A673 (cell line): ENCODE measurements around the gene ASTN2. TPM values are rescaled to one million over a fixed set of nuclear protein-coding genes. Genes with fewer than 3 reads are reported as not detected.

Experiments
- BruUV-seq: library from RNA; stranded (reverse); fragments of 400-500 nt; replicated peaks from 2 replicates; lab custom pipeline; 2021; lab: Mats Ljungman, UMichigan
- CTCF ChIA-PET: fragments of 300-600 bp; sonication (Branson Sonifier 250); formaldehyde crosslinking; loops from one replicate; lab custom pipeline; 2022; ENCODE audit warnings: antibody characterized with exemption; lab: Charles Lee
- POLR2A ChIA-PET: fragments of 300-600 bp; sonication (Branson Sonifier 250); formaldehyde crosslinking; loops from one replicate; lab custom pipeline; 2022; ENCODE audit warnings: antibody characterized with exemption; ENCODE audit not compliant: low non-redundant PET; lab: Charles Lee
- DNase-seq: peaks from one replicate; pipeline ENCODE4 v3.0.0-alpha.2; 2015; ENCODE audit warnings: low spot score
- H3K27ac ChIP-seq: fragments of 200-600 bp; sonication (generic); 2 replicates; pipeline ENCODE4 v1.5.1; 2016; ENCODE audit warnings: mixed run types, low read depth, mild to moderate bottlenecking, mixed read lengths, antibody characterized with exemption, low read length; ENCODE audit not compliant: poor library complexity, severe bottlenecking
- H3K27me3 ChIP-seq: fragments of 200-600 bp; sonication (generic); replicated peaks from 2 replicates; pipeline ENCODE4 v1.6.1; 2017; ENCODE audit warnings: mixed run types, low read depth, mild to moderate bottlenecking, mixed read lengths, antibody characterized with exemption, low read length; ENCODE audit not compliant: insufficient read depth, poor library complexity
- H3K36me3 ChIP-seq: fragments of 200-600 bp; sonication (generic); 2 replicates; pipeline ENCODE4 v1.6.1; 2016; ENCODE audit warnings: mixed run types, mild to moderate bottlenecking, mixed read lengths, antibody characterized with exemption, low read length; ENCODE audit not compliant: insufficient read depth, poor library complexity, severe bottlenecking
- H3K4me1 ChIP-seq: fragments of 200-600 bp; sonication (generic); 2 replicates; pipeline ENCODE4 v1.6.1; 2017; ENCODE audit warnings: mixed run types, mild to moderate bottlenecking, mixed read lengths, antibody characterized with exemption, low read length; ENCODE audit not compliant: insufficient read depth, poor library complexity, severe bottlenecking
- H3K4me3 ChIP-seq: fragments of 200-600 bp; sonication (generic); 2 replicates; pipeline ENCODE4 v1.5.1; 2016; ENCODE audit warnings: low read depth, mixed run types, mild to moderate bottlenecking, mixed read lengths, low read length; ENCODE audit not compliant: poor library complexity, severe bottlenecking
- H3K9me3 ChIP-seq: fragments of 200-600 bp; sonication (generic); 2 replicates; pipeline ENCODE4 v1.6.1; 2016; ENCODE audit warnings: mixed run types, low read depth, mild to moderate bottlenecking, mixed read lengths, antibody characterized with exemption, low read length; ENCODE audit not compliant: poor library complexity, severe bottlenecking
- CTCF ChIP-seq: fragments of 300-800, 200-600 bp; sonication (generic); conservative IDR thresholded peaks from 2 replicates; pipeline ENCODE4 v1.5.1; 2017; ENCODE audit warnings: low read depth, mild to moderate bottlenecking, antibody characterized with exemption, low read length, moderate library complexity, mixed read lengths
- EZH2 ChIP-seq: fragments of 200-600 bp; sonication (generic); IDR thresholded peaks from 2 replicates; pipeline ENCODE4 v1.6.1; 2017; ENCODE audit warnings: borderline replicate concordance, low read depth, mild to moderate bottlenecking, mixed read lengths, antibody characterized with exemption, low read length; ENCODE audit not compliant: poor library complexity, severe bottlenecking
- intact Hi-C: fragments of 100-400 bp; cut with micrococcal nuclease; formaldehyde crosslinking; loops from one replicate; pipeline ENCODE4 v1.10.0; 2022; ENCODE audit not compliant: unreplicated experiment
- total RNA-seq: library from RNA; stranded (reverse); gene quantifications from 2 replicates; pipeline ENCODE4 v1.2.3, GENCODE V29; 2021

ASTN2 gene
- total RNA-seq, 1 experiment from 2014 or later: 3.4 TPM

- Histone ChIP-seq H3K9me3 (no peaks in the 10 kb centered on the region), H3K27ac (no peak overlapping the region), H3K4me1 (no peaks in the 10 kb centered on the region), H3K27me3 (no peaks in the 10 kb centered on the region), H3K36me3 (no peaks in the 10 kb centered on the region), H3K4me3 (no peak overlapping the region)
- POLR2A ChIA-PET: no interaction called here
- no peak for TF ChIP-seq CTCF
- no peak for TF ChIP-seq EZH2
- CTCF ChIA-PET: no interaction called here
- BruUV-seq: no TSS peak
- intact Hi-C loops: no loop called here
- DNase-seq: no peak
Observed at GRCh38 chr9:116868201-116868600, 546.7 kb downstream of the ASTN2 start.

GRCh38 chr9:116861321-116861720 lies 553.5 kb downstream of the ASTN2 start:
- no peaks in the 10 kb centered on the region for H3K9me3 ChIP-seq
- intact Hi-C loops: loop anchor here (5.0 kb wide), 1 partner anchor 1269 kb away; no protein-coding TSS in a partner anchor
- no peaks in the 10 kb centered on the region for H3K4me1 ChIP-seq
- ChIA-PET CTCF (interaction anchor here (0.7 to 4.7 kb wide), 3 partner anchors 10 to 129 kb away, joined by 4 to 72 read pairs (median 4); no protein-coding TSS in a partner anchor), POLR2A (no interaction called here)
- H3K4me3 ChIP-seq: no peak overlapping the region
- no peaks in the 10 kb centered on the region for H3K36me3 ChIP-seq
- TF ChIP-seq EZH2 (no peak), CTCF (no peak)
- H3K27me3 ChIP-seq: no peaks in the 10 kb centered on the region
- no peak overlapping the region for H3K27ac ChIP-seq
- DNase-seq: no peak
- BruUV-seq: no TSS peak

- DNase-seq: peak; percentile 76
- H3K9me3 ChIP-seq: no peaks in the 10 kb centered on the region
- POLR2A ChIA-PET: no interaction called here
- no peaks in the 10 kb centered on the region for H3K4me1 ChIP-seq
- CTCF ChIA-PET: interaction anchor here (1.2 to 4.7 kb wide), 2 partner anchors 9 to 124 kb away, joined by 4 to 72 read pairs; no protein-coding TSS in a partner anchor
- H3K36me3 ChIP-seq: no peaks in the 10 kb centered on the region
- no peak for TF ChIP-seq EZH2
- TF ChIP-seq CTCF: peak; percentile 83
- no peak overlapping the region for H3K27ac ChIP-seq
- no peaks in the 10 kb centered on the region for H3K27me3 ChIP-seq
- H3K4me3 ChIP-seq: no peak overlapping the region
- intact Hi-C loops: loop anchor here (1.0 to 5.0 kb wide), 2 partner anchors 123 to 1268 kb away; no protein-coding TSS in a partner anchor
- BruUV-seq: no TSS peak
Observed at GRCh38 chr9:116860509-116861120, 554.2 kb downstream of the ASTN2 start.
